Bronchial epithelial cell (primary cell): ENCODE results near the gene IFITM10. TPM values are rescaled to one million over a fixed set of nuclear protein-coding genes. Genes with fewer than 3 reads are reported as not detected.

Experiments
- DNase-seq: peaks from one replicate; pipeline ENCODE4 v3.0.0-alpha.2; 2010; ENCODE audit warnings: low read depth
- FAIRE-seq: peaks from 2 replicates; lab custom pipeline; 2011; peaks lifted over from hg19 to GRCh38; lab: Jason Lieb, UNC
- H3K27me3 ChIP-seq: 2 replicates; pipeline ENCODE4 v1.5.1; 2011; ENCODE audit warnings: low read length; ENCODE audit not compliant: control insufficient read depth, insufficient read depth
- H3K36me3 ChIP-seq: 2 replicates; pipeline ENCODE4 v1.5.1; 2011; ENCODE audit warnings: low read length; ENCODE audit not compliant: control insufficient read depth, insufficient read depth
- H3K4me3 ChIP-seq: 2 replicates; pipeline ENCODE4 v1.5.1; 2011; ENCODE audit warnings: mild to moderate bottlenecking, low read depth, low read length, control low read depth
- total RNA-seq: library from RNA; depleted of rRNA; stranded (reverse); fragments of >200 nt; gene quantifications from 2 replicates; pipeline ENCODE4 v1.2.1, GENCODE V29; 2014
- TF ChIP-seq, protein P1 (sequence below): IDR thresholded peaks from 2 replicates; pipeline ENCODE4 v1.5.1; 2011; ENCODE audit warnings: mild to moderate bottlenecking, moderate library complexity, low read length, control low read depth, inconsistent platforms; ENCODE audit not compliant: insufficient read depth, severe bottlenecking

IFITM10 gene
- total RNA-seq, 1 donor from 2014 or later: 1.3 TPM

DNA sequence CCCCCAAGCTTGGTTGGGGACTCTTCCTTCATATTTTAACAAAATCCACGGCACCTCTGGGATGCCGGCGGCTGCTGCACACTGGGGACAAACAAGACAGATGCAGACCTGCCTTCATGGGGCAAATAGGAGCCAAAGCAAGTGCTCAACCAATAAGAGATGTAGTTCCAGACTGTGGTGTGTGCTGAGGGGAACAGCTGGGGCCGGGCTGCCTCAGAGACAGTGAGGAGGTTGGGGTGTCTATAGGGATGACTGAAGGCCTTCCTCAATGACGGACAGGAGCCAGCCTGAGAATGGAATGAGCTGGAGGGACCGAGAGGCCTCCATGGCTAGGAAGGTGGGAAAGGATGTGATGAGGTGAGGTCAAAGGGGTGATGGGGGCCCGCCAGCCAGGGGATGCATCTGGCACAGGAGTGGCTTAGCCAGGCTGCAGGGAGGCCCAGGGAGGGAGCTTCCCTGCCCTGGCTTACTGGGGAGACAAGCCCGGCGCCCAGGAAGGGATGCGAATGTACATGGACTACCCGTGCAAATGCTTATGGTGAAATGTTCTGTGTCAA lies 23.7 kb upstream of the IFITM10 start:
- FAIRE-seq (no peak), DNase-seq (no peak)
- no peak overlapping the region for H3K4me3 ChIP-seq
- TF ChIP-seq, protein P1, sequence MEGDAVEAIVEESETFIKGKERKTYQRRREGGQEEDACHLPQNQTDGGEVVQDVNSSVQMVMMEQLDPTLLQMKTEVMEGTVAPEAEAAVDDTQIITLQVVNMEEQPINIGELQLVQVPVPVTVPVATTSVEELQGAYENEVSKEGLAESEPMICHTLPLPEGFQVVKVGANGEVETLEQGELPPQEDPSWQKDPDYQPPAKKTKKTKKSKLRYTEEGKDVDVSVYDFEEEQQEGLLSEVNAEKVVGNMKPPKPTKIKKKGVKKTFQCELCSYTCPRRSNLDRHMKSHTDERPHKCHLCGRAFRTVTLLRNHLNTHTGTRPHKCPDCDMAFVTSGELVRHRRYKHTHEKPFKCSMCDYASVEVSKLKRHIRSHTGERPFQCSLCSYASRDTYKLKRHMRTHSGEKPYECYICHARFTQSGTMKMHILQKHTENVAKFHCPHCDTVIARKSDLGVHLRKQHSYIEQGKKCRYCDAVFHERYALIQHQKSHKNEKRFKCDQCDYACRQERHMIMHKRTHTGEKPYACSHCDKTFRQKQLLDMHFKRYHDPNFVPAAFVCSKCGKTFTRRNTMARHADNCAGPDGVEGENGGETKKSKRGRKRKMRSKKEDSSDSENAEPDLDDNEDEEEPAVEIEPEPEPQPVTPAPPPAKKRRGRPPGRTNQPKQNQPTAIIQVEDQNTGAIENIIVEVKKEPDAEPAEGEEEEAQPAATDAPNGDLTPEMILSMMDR: no peak
- no peaks in the 10 kb centered on the region for H3K36me3 ChIP-seq
- no peaks in the 10 kb centered on the region for H3K27me3 ChIP-seq

DNA sequence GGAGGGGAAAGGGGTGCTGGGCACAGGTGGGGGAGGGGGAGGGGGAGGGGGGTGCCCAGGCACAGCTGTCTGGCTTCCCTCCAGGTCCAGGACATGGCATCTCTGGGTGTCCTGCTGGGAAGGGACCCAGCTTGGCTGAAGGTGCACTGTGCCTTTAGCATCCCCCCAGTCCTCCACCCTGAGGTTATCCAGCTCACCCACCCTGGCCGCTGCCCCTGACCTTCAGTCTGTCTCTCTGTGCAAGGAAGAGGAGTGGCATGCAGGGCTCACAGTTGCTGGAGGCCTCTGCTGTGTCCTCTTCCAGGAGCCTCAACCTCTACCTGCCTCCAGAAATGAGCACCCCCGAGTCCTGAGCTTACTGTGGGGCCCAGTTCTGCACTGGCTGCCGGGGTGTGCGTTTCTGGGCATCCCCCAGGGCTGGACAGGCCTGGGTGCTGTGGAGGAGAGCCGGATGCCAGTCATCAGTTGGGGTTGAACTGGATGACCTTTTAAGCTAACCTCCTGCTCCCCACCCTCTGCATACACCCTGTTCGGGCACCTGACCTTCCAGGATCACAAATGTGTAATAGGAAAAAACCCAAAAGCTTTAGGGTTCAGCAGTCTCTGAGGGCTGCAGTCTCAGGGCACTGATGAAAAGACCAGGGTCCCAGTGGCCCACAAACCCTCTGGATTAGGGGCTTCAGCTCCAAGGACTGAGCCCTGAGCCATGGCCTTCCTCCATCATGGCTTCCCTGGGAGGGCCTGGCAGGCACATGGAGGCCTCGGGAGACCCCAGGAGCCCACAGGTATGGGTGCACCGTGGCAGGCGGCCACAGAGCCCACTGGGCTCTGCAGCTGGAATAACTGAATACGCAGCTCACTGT lies 23.0 kb upstream of the IFITM10 start:
- Histone ChIP-seq H3K36me3 (no peaks in the 10 kb centered on the region), H3K4me3 (no peak overlapping the region), H3K27me3 (no peaks in the 10 kb centered on the region)
- TF ChIP-seq, protein P1: no peak
- FAIRE-seq (no peak), DNase-seq (no peak)

DNA sequence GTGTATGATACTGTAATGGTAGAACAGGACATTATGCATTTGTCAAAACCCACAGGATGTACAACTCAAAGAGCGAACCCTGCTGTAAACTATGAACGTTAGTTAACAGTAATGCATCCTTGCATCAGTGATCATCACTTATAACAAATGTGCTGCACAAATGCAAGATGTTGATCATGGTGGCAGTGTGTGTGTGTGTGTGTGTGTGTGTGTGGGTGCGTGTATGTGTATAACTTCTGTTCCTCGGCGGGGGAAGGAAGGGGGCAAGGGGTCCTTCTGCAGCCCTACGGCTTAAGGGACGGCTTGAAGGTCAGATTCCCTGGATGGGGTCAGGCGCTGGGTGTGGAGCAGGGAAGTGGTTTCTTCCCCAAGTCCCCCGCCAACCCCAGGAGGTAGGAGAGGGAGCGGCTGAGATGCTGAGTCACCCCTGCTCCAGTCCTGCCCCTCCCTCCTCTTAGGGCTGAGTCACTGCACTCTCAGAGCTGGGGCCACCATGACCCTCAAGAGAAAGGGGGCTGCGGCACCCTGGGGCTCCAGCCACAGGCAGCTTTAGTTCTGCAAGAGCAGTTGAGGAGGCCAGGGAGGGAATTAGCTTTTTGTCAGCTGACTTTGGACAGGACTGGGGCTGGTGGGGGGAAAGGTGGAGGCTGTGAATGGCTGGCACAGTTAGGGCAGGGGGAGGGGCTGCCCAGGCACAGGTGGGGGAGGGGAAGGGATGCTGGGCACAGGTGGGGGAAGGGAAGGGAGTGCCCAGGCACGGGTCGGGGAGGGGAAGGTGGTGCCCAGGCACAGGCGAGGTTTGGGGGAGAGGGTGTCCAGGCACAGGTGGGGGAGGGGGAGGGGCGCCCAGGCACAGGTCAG lies 22.1 kb upstream of the IFITM10 start:
- no peak overlapping the region for H3K4me3 ChIP-seq
- DNase-seq (peak; percentile 84), FAIRE-seq (peak; percentile 92)
- TF ChIP-seq, protein P1: no peak
- H3K27me3 ChIP-seq: no peaks in the 10 kb centered on the region
- H3K36me3 ChIP-seq: no peaks in the 10 kb centered on the region

DNA sequence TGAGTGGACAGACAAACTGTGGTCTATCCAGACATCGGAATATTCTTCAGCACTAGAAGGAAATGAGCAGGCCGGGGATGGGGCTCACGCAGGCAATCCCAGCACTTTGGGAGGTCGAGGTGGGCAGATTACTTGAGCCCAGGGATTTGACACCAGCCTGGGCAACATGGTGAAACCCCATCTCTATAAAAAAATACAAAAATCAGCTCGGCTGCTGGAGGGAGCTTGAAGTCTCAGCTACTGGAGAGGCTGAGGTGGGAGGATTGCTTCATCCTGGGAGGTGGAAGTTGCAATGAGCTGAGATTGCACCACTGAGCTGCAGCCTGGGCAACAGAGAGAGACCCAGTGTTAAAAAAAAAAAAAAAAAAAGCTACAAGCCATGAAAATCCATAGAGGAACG lies 21.3 kb upstream of the IFITM10 start:
- TF ChIP-seq, protein P1: no peak
- Histone ChIP-seq H3K27me3 (no peaks in the 10 kb centered on the region), H3K36me3 (no peaks in the 10 kb centered on the region), H3K4me3 (no peak overlapping the region)
- FAIRE-seq: no peak
- DNase-seq: peak; percentile 56

DNA sequence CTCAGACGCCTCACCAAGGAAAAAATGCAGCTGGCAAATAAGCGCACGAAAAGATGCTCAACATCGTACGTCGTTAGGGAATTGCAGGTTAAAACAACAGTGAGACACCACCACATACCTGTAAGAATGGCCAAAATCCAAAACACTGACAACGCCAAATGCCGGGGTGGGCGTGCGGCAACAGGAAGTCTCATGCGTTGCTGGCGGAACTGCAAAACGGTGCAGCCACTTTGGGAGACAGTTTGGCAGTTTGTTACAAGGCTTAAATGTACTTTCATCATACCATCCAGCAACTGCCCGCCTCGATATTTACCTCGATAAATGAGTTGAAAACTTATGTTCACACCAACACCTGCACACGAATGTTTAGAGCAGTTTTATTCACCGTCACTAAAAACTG lies 20.9 kb upstream of the IFITM10 start:
- FAIRE-seq (peak; percentile 66), DNase-seq (peak; percentile 20)
- Histone ChIP-seq H3K27me3 (no peaks in the 10 kb centered on the region), H3K4me3 (no peak overlapping the region), H3K36me3 (no peaks in the 10 kb centered on the region)
- TF ChIP-seq, protein P1: no peak
